Measurements from ENCODE around the gene GCLM.

The GCLM gene

DNA sequence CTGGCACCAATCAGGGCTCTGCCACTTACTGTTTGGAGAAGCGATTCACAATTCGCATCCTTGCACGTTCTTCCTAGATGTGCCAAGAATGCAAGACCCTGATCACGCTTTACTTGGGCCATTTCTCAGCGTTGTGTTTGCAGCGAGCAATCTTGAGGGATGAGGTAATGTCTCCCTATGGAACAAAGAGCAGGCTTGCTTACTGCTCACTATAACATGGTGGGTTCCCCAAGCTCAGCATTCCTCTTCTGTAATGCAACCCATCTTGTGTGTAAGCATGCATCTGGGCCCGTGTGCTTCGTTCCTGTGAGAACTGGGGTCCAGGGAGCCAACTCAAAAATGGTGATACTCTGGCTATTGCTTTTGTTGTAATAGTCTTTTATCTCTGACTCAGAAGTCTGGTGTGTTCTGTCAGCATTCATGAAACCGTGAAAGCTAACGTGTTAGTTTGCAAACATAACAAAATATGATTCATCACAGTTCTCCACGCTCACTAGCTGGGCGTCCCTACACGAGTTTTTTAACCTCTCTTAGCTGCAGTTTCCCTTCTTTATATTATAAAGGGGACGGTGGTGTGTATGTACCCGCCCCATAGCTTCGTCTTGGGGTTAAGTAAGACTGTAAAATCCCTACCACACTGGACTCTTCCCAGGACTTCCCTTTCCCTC lies 63.6 kb downstream of the GCLM start:
- peak; percentile 93 for DNase-seq

DNA sequence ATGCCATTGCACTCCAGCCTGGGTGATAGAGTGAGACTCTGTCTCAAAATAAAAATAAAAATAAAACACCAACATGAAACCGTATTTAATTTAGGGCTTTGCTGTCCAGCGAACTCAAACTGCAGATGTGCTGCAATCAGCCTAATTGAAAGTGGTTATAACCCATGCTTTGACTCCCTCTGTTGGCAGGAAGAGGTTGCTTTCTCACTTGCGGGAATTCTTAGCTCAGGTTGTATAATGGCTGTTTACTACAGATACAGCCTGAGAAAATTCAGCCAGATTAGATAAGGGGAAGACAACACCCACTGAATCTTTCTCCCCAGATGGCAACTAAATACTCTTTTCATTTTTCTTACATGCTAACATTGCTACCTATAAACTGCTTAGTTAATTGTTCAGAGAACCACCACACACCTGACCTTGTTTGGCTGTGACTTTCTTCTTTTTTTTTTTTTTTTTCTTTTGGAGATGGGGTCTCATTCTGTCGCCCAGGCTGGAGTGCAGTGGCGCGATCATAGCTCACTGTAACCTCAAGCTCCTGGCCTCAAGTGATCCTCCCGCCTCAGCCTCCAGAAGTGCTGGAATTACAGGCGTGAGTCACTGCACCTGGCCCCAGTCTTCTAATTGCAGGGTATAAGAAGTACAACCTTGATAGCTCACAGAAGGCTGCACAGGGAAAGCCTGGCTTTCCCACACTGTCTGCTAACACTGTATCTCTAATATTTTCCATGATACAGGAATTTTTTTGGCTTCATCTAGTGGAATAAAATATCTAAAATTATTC lies 64.8 kb downstream of the GCLM start:
- DNase-seq: peak; percentile 79

- peak; percentile 67 for DNase-seq
These were observed 66.3 kb downstream of the GCLM start for GRCh38 chr1:93842750-93843500.

- no peak for DNase-seq
These were observed 67.5 kb downstream of the GCLM start for GRCh38 chr1:93841771-93842170.

- no peak for DNase-seq
These were observed 68.2 kb downstream of the GCLM start for GRCh38 chr1:93840956-93841482.

GRCh38 chr1:93839753-93840152 lies 69.5 kb downstream of the GCLM start:
- no peak for DNase-seq

DNA sequence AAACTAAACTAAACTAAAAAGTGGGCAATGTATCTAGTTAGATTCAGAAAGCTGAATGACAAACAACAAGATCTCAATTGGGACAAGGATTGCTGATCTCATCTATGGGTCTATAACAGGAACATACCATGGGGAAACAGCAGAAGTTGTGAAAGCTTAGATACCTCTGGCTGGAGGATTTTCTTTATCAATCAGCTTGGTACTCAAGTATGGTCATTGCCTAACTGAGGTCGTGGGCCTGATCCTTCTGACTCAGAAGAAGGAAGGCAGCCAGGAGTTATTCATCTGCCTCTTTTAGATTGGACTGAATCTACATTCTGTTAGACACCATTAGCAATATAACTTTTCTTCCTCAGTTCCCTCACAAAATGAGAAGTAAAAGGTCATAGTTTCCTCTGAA lies 69.9 kb downstream of the GCLM start:
- peak; percentile 75 for DNase-seq

- no peak for DNase-seq
These were observed 71.3 kb downstream of the GCLM start for GRCh38 chr1:93837961-93838360.
